Activated T-cell treated with anti-CD3 and anti-CD28 coated beads, Interleukin-2, amount 50 U/mL, for 72 hours (primary cell): ENCODE data around the gene NPM1. TPM values are rescaled to one million over a fixed set of nuclear protein-coding genes. Genes with fewer than 3 reads are reported as not detected.
A peak's percentile ranks its signal among the peaks of the same experiment; 100 is the strongest.
"Not testable (repeated sequence)": the region's sequence is repeated elsewhere in the genome, so short reads cannot be mapped to it uniquely, and the experiment has no call there.

Experiments used
- ATAC-seq, 2 donors: fragments of 150-1000 bp; cut with Tn5 transposase; replicated peaks in 1 of 2; 2 replicates each; pipeline ENCODE4 v1.10.0; 2021; ENCODE audit warnings: moderate library complexity in 2 of 2, mild to moderate bottlenecking in 1 of 2
- DNase-seq, 2 donors: peaks; one replicate each; pipeline ENCODE4 v3.0.0; 2021 to 2022; ENCODE audit warnings: mixed read lengths in 1 of 2
- H3K27ac Mint-ChIP-seq: one replicate; pipeline ENCODE4 v1.8.0; 2022; ENCODE audit warnings: mild to moderate bottlenecking, moderate library complexity, mixed read lengths
- H3K27me3 Mint-ChIP-seq: one replicate; pipeline ENCODE4 v1.8.0; 2022; ENCODE audit warnings: low read depth, mixed read lengths
- H3K36me3 Mint-ChIP-seq, 2 donors: one replicate each; pipeline ENCODE4 v1.8.0; 2022; ENCODE audit warnings: mixed read lengths in 2 of 2, mild to moderate bottlenecking in 1 of 2; ENCODE audit not compliant: insufficient read depth in 2 of 2
- H3K4me1 Mint-ChIP-seq: one replicate; pipeline ENCODE4 v1.8.0; 2022; ENCODE audit warnings: low read depth, mixed read lengths
- H3K4me3 Mint-ChIP-seq, 2 donors: one replicate each; pipeline ENCODE4 v1.8.0; 2022; ENCODE audit warnings: mild to moderate bottlenecking in 2 of 2, mixed read lengths in 2 of 2, moderate library complexity in 2 of 2
- H3K9me3 Mint-ChIP-seq, 2 donors: one replicate each; pipeline ENCODE4 v1.8.0; 2022; ENCODE audit warnings: mixed read lengths in 2 of 2
- total RNA-seq, 2 donors: library from RNA; stranded (reverse); gene quantifications; one replicate each; pipeline ENCODE4 v1.2.3, GENCODE V29; 2022

NPM1 gene
- total RNA-seq, 2 donors from 2014 or later: 2,044 to 2,227 TPM

DNA sequence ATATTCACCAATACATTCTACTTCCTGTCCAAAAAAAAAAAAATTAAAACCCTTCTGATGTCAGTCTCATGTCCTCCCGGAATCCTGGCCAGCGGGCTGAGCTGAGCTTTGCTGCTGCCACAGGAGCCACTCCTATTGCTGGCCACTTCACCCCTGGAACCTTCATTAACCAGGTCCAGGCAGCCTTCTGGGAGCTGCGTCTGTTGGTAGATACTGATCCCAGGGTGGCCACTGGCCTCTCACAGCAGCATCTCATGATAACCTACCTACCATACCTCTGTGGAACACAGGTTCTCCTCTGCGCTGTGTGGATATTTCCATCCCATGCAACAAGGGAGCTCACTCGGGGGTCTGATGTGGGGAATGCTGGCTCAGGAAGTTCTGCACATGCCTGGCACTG, 21.0 kb upstream of the NPM1 start:
- Mint-ChIP-seq H3K4me3 (no peak overlapping the region), H3K9me3 (no peaks in the 10 kb centered on the region), H3K27ac (no peak overlapping the region), H3K36me3 (no peaks in the 10 kb centered on the region), H3K27me3 (peaks cover 27% of the 10 kb centered on the region), H3K4me1 (peaks cover 7% of the 10 kb centered on the region)
- DNase-seq (no peak), ATAC-seq (no peak)

DNA sequence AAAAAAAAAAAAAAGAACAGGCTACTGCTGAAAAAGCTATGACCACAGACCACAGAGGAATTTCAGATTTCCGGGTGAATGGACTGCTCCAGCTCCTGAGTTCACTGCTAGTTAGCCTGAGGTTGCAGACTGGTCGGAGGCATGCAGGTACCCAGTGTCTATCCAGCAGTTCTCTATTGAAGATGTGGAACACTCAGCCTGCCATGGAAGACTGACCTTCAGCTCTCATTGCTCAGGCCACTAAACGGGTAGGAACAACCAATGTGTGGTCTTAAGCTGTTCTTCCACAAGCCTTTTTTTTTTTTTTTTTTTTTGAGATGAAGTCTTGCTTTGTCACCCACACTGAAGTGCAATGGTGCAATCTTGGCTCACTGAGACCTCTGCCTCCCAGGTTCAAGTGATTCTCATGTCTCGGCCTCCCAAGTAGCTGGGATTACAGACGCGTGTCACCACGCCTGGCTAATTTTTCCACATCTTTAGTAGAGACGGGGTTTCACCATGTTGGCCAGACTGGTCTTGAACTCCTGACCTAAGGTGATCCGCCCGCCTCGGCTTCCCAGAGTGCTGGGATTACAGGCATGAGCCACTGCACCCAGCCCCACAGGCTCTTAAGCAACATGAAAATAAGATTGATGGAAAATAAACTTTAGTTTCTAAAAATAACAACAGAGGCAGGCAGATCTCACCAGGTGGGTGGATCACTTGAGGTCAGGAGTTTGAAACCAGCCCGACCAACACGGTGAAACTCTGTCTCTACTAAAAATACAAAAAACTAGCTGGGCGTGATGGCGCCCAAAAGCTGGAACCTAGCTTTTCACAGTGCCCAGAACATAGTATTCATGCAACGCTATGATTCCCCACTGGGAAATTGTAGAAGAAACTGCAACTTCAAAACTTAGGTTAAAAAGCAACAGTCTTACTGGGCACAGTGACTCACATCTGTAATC, 20.0 kb upstream of the NPM1 start:
- Mint-ChIP-seq H3K36me3 (no peaks in the 10 kb centered on the region), H3K4me3 (no peak overlapping the region), H3K27me3 (peaks cover 27% of the 10 kb centered on the region), H3K4me1 (peaks cover 7% of the 10 kb centered on the region), H3K27ac (no peak overlapping the region), H3K9me3 (no peaks in the 10 kb centered on the region)
- DNase-seq: no peak
- ATAC-seq: no peak

GRCh38 chr5:171369056-171369455, 18.6 kb upstream of the NPM1 start:
- Mint-ChIP-seq H3K27ac (no peak overlapping the region), H3K36me3 (no peaks in the 10 kb centered on the region), H3K9me3 (no peaks in the 10 kb centered on the region), H3K27me3 (peaks cover 15% of the 10 kb centered on the region), H3K4me1 (peaks cover 7% of the 10 kb centered on the region), H3K4me3 (no peak overlapping the region)
- ATAC-seq (no peak), DNase-seq (no peak)

GRCh38 chr5:171369898-171370297, 17.8 kb upstream of the NPM1 start:
- ATAC-seq (peak in 1 of 2 donors; percentile 38), DNase-seq (no peak)
- Mint-ChIP-seq H3K27me3 (peaks cover 11% of the 10 kb centered on the region), H3K4me1 (peaks cover 7% of the 10 kb centered on the region), H3K4me3 (no peak overlapping the region), H3K27ac (no peak overlapping the region), H3K36me3 (no peaks in the 10 kb centered on the region), H3K9me3 (no peaks in the 10 kb centered on the region)

GRCh38 chr5:171370881-171371280, 16.8 kb upstream of the NPM1 start:
- not testable (repeated sequence) for H3K36me3 Mint-ChIP-seq, H3K4me3 Mint-ChIP-seq, H3K4me1 Mint-ChIP-seq, H3K27me3 Mint-ChIP-seq, DNase-seq, ATAC-seq, H3K9me3 Mint-ChIP-seq, H3K27ac Mint-ChIP-seq

DNA sequence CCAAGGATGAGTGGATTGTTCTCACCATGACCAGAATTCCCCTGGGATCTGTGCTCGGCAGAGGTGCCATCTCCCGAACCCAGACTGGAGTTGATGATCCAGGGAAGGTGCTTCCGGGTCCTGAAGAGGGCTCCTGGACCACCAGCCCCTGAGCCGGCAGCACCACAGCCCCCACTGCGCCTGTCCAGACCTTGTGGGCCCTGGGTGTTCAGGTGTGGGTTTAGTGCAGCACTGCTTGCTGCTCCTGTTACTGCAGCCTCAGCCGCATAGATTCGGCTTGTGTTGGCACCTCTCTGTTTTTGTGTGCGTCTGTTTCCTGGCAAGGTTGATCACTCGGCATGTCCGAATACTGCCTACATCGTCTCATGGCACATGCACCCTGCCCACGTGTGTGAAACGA, 16.3 kb upstream of the NPM1 start:
- Mint-ChIP-seq H3K9me3 (no peaks in the 10 kb centered on the region), H3K4me1 (peaks cover 7% of the 10 kb centered on the region), H3K4me3 (no peak overlapping the region), H3K36me3 (no peaks in the 10 kb centered on the region), H3K27ac (no peak overlapping the region), H3K27me3 (no peaks in the 10 kb centered on the region)
- no peak for ATAC-seq
- DNase-seq: no peak

GRCh38 chr5:171379961-171380360, 7.7 kb upstream of the NPM1 start:
- Mint-ChIP-seq H3K9me3 (no peaks in the 10 kb centered on the region), H3K27ac (no peak overlapping the region), H3K27me3 (peaks cover 4% of the 10 kb centered on the region)

GRCh38 chr5:171384416-171384815, 3.2 kb upstream of the NPM1 start:
- not testable (repeated sequence) for H3K27me3 Mint-ChIP-seq, H3K9me3 Mint-ChIP-seq, DNase-seq, ATAC-seq, H3K4me3 Mint-ChIP-seq, H3K27ac Mint-ChIP-seq
- Mint-ChIP-seq H3K4me1 (peaks cover 29% of the 10 kb centered on the region), H3K36me3 (peaks cover 8 to 13% of the 10 kb centered on the region in 2 donors)

More at GRCh38 chr5:171379961-171380360, 7.7 kb upstream of the NPM1 start:
- DNase-seq: no peak
- no peak for ATAC-seq
- H3K4me1 Mint-ChIP-seq: peaks cover 8% of the 10 kb centered on the region
- no peak overlapping the region for H3K4me3 Mint-ChIP-seq
- H3K36me3 Mint-ChIP-seq: no peaks in the 10 kb centered on the region

DNA sequence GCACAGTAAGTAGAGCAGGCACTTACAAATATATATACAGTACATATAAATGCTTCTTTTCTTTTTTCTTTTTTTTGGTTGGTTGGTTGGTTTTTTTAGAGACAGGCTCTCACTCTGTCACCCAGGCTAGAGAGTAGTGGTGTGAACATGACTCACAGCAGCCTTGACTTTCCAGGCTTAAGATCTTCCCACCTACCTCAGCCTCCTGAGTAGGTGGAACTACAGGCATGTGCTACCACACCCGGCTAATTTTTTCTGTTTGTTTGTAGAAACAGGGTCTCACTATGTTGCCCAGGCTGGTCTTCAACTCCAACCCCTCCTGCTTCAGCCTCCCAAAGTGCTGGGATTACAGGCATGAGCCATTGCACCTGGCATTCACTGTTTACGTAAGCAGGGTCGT, 2.6 kb upstream of the NPM1 start:
- not testable (repeated sequence) for H3K27ac Mint-ChIP-seq, H3K9me3 Mint-ChIP-seq, H3K27me3 Mint-ChIP-seq, ATAC-seq
- Mint-ChIP-seq H3K4me3 (peak overlapping the region in 1 of 2 donors; percentile 22), H3K36me3 (peaks cover 12 to 19% of the 10 kb centered on the region in 2 donors), H3K4me1 (peaks cover 35% of the 10 kb centered on the region)
- DNase-seq: peak in 1 of 2 donors; percentile 36

- DNase-seq (no peak), ATAC-seq (no peak)
- no peak overlapping the region for H3K27ac Mint-ChIP-seq
- H3K4me3 Mint-ChIP-seq: peak overlapping the region; percentile 91 to 99
- peaks cover 46% of the 10 kb centered on the region for H3K4me1 Mint-ChIP-seq
- H3K27me3 Mint-ChIP-seq: peaks cover 4% of the 10 kb centered on the region
- peaks cover 16 to 29% of the 10 kb centered on the region in 2 donors for H3K36me3 Mint-ChIP-seq
- H3K9me3 Mint-ChIP-seq: no peaks in the 10 kb centered on the region
Observed at GRCh38 chr5:171386006-171386671, 1.5 kb upstream of the NPM1 start.

DNA sequence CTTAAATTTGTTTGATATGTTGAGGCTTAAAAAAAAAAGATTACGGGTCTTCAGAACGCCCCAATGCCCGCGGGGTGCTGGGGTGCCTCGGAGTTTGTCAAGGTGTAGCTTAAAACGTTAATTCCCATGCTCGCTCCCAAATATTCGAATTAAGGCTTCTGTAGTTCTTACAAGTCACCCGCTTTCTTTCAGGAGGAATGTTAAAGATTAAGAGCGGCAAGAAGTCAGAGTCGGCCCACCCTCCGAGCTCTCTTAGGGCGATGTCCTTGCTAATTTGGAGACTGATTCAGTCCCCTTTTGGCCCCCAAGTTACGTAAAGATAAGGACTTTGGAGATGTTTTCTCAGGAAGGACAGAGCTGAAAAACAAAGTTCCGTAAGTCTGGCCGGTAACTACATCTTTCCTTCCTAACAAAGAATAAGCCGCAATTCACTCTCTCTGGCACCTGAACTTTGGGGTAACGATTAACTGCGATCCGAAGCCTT, 746 bp upstream of the NPM1 start:
- peak overlapping the region; percentile 99 for H3K27ac Mint-ChIP-seq
- H3K4me3 Mint-ChIP-seq: peak overlapping the region; percentile 91 to 99
- peaks cover 53% of the 10 kb centered on the region for H3K4me1 Mint-ChIP-seq
- peaks cover 4% of the 10 kb centered on the region for H3K27me3 Mint-ChIP-seq
- H3K9me3 Mint-ChIP-seq: no peaks in the 10 kb centered on the region
- peaks cover 19 to 33% of the 10 kb centered on the region in 2 donors for H3K36me3 Mint-ChIP-seq
- DNase-seq (peak in 1 of 2 donors; percentile 34), ATAC-seq (no peak)

DNA sequence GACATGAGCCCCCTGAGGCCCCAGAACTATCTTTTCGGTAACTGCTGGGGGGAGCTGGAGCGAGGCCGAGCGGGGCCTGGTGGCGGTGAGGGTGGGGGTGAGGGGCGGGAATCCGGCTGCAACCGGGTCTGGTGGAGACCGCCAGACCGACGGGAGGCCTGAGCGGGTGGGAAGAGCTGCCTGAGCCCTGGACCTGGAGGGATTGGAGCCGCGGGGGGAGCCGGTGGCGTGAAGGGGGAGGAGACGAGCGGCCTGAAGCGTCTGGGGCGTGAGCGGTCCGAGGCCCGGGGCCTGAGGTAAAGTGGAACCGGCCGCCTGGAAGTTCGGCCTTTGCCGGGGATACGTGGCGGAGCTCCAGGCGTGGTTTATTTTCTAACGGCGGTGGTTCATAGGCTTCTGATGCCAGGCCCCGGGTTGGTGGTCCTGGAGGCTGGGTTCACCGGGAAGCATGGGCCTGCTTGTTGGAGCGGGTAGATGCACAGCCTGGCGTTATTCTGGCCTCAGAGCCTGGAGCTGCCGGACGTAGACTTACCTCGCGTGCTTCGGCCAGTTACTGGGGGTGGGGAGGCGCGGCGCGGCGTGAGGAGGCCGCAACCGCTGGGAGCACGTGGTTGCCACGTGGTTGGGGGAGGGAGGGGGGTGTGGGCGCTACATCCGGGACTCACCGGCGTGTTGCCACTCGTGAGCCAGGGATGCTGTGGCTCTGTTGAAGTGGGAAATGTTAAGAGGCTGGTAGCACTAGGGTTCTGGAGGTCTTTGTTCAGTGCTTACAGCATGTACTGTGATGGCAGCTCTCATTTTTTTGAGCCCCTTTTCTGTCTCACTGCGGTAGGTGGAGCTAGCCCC, 544 bp downstream of the NPM1 start:
- peak overlapping the region; percentile 91 to 99 for H3K4me3 Mint-ChIP-seq
- H3K27me3 Mint-ChIP-seq: no peaks in the 10 kb centered on the region
- no peaks in the 10 kb centered on the region for H3K9me3 Mint-ChIP-seq
- H3K36me3 Mint-ChIP-seq: peaks cover 21 to 41% of the 10 kb centered on the region in 2 donors
- ATAC-seq: peak; percentile 46 to 47
- peak; percentile 84 to 87 for DNase-seq
- H3K27ac Mint-ChIP-seq: peak overlapping the region; percentile 99
- H3K4me1 Mint-ChIP-seq: peaks cover 66% of the 10 kb centered on the region
